IMR-90 (cell line): ENCODE measurements around the gene TMX3. TPM values are rescaled to one million over a fixed set of nuclear protein-coding genes. Genes with fewer than 3 reads are reported as not detected.
A peak's percentile ranks its signal among the peaks of the same experiment; 100 is the strongest.

ENCODE experiments used
- ATAC-seq: fragments of 200-7000 bp; cut with Tn5 transposase; 2 replicates; pipeline ENCODE4 v1.9.1; 2020; ENCODE audit warnings: low read depth, mild to moderate bottlenecking, moderate library complexity
- BruUV-seq: library from RNA; stranded (reverse); fragments of 400-500 nt; replicated peaks from 2 replicates; lab custom pipeline; 2021; lab: Mats Ljungman, UMichigan
- CTCF ChIA-PET: fragments of 300-600 bp; formaldehyde crosslinking; extraction: SDS; loops from one replicate; lab custom pipeline; 2021; ENCODE audit warnings: antibody characterized with exemption; lab: Yijun Ruan, JAX
- POLR2A ChIA-PET: fragments of 300-600 bp; sonication (Branson Sonifier 250); formaldehyde crosslinking; loops from one replicate; lab custom pipeline; 2022; ENCODE audit warnings: antibody characterized with exemption; ENCODE audit not compliant: unreplicated experiment; lab: Charles Lee
- DNase-seq: peaks from one replicate; pipeline ENCODE4 v3.0.0; 2013
- H2AFZ ChIP-seq: replicated peaks from 2 replicates; pipeline ENCODE3; 2013; ENCODE audit warnings: low read length, mild to moderate bottlenecking; ENCODE audit not compliant: poor library complexity
- H2AK5ac ChIP-seq: 2 replicates; pipeline ENCODE4 v1.6.1; 2013; ENCODE audit warnings: low read depth, low read length, inconsistent platforms
- H2AK9ac ChIP-seq: replicated peaks from 2 replicates; pipeline ENCODE3; 2013; ENCODE audit warnings: mild to moderate bottlenecking, low read depth, low read length, moderate library complexity; ENCODE audit not compliant: poor library complexity
- H2BK120ac ChIP-seq: 2 replicates; pipeline ENCODE4 v1.6.1; 2013; ENCODE audit warnings: low read depth, low read length, inconsistent platforms
- H2BK15ac ChIP-seq: 3 replicates; pipeline ENCODE4 v1.6.1; 2013; ENCODE audit warnings: low read depth, low read length, inconsistent platforms
- H2BK20ac ChIP-seq: 2 replicates; pipeline ENCODE4 v1.6.1; 2013; ENCODE audit warnings: low read depth, mild to moderate bottlenecking, inconsistent platforms, low read length, moderate library complexity
- H2BK5ac ChIP-seq: 2 replicates; pipeline ENCODE4 v1.6.1; 2013; ENCODE audit warnings: mild to moderate bottlenecking, low read depth, low read length, inconsistent platforms; ENCODE audit not compliant: poor library complexity, severe bottlenecking
- H3K14ac ChIP-seq: replicated peaks from 2 replicates; pipeline ENCODE4 v1.6.1; 2013; ENCODE audit warnings: low read depth, low read length, inconsistent platforms
- H3K18ac ChIP-seq: 2 replicates; pipeline ENCODE4 v1.6.1; 2013; ENCODE audit warnings: low read depth, low read length, control low read depth
- H3K23ac ChIP-seq: 2 replicates; pipeline ENCODE4 v1.6.1; 2013; ENCODE audit warnings: low read depth, low read length, inconsistent platforms
- H3K27ac ChIP-seq: 2 replicates; pipeline ENCODE4 v1.5.1; 2013; ENCODE audit warnings: mild to moderate bottlenecking, control low read depth, low read length; ENCODE audit not compliant: insufficient read depth
- H3K27me3 ChIP-seq: 2 replicates; pipeline ENCODE4 v1.6.1; 2013; ENCODE audit warnings: low read length; ENCODE audit not compliant: control insufficient read depth, insufficient read depth
- H3K36me3 ChIP-seq: 2 replicates; pipeline ENCODE4 v1.6.1; 2013; ENCODE audit warnings: low read length, mixed read lengths; ENCODE audit not compliant: control insufficient read depth, insufficient read depth
- H3K4ac ChIP-seq: 2 replicates; pipeline ENCODE4 v1.6.1; 2013; ENCODE audit warnings: low read depth, low read length, inconsistent platforms
- H3K4me1 ChIP-seq: 2 replicates; pipeline ENCODE4 v1.6.1; 2013; ENCODE audit warnings: low read length, mixed read lengths; ENCODE audit not compliant: control insufficient read depth, insufficient read depth
- H3K4me2 ChIP-seq: 2 replicates; pipeline ENCODE4 v1.6.1; 2013; ENCODE audit warnings: low read depth, mild to moderate bottlenecking, control low read depth, low read length, moderate library complexity
- H3K4me3 ChIP-seq: 2 replicates; pipeline ENCODE4 v1.5.1; 2013; ENCODE audit warnings: low read depth, mild to moderate bottlenecking, control low read depth, low read length, moderate library complexity; ENCODE audit not compliant: insufficient read depth
- H3K56ac ChIP-seq: 2 replicates; pipeline ENCODE4 v1.6.1; 2013; ENCODE audit warnings: low read length, inconsistent platforms; ENCODE audit not compliant: insufficient read depth; ENCODE audit errors: extremely low read depth
- H3K79me1 ChIP-seq, 2 experiments: 2 replicates each; pipeline ENCODE4 v1.6.1; 2013; ENCODE audit warnings: low read length in 2 of 2, inconsistent platforms in 1 of 2, low read depth in 1 of 2
- H3K9ac ChIP-seq: 2 replicates; pipeline ENCODE4 v1.6.1; 2013; ENCODE audit warnings: low read depth, low read length, control low read depth
- H3K9me1 ChIP-seq: 2 replicates; pipeline ENCODE4 v1.6.1; 2013; ENCODE audit warnings: low read length, inconsistent platforms; ENCODE audit not compliant: insufficient read depth
- H3K9me3 ChIP-seq: 2 replicates; pipeline ENCODE4 v1.6.1; 2013; ENCODE audit warnings: low read length; ENCODE audit not compliant: control insufficient read depth, insufficient read depth
- H4K20me1 ChIP-seq: 2 replicates; pipeline ENCODE4 v1.6.1; 2013; ENCODE audit warnings: low read length, inconsistent platforms; ENCODE audit not compliant: insufficient read depth
- H4K5ac ChIP-seq: 2 replicates; pipeline ENCODE4 v1.6.1; 2013; ENCODE audit warnings: mild to moderate bottlenecking, low read depth, low read length, control low read depth
- H4K8ac ChIP-seq, 2 experiments: 2 replicates each; pipeline ENCODE4 v1.6.1; 2013; ENCODE audit warnings: low read depth in 2 of 2, low read length in 2 of 2, control low read depth in 1 of 2, inconsistent platforms in 1 of 2
- H4K91ac ChIP-seq: 2 replicates; pipeline ENCODE4 v1.6.1; 2013; ENCODE audit warnings: low read depth, low read length, inconsistent platforms; ENCODE audit not compliant: insufficient read depth
- CEBPB ChIP-seq: IDR thresholded peaks from 2 replicates; pipeline ENCODE4 v1.6.1; 2012; ENCODE audit warnings: low read depth, low read length, improper control_type of control experiment
- CHD1 ChIP-seq: IDR thresholded peaks from 2 replicates; pipeline ENCODE4 v1.6.1; 2012; ENCODE audit warnings: low read depth, low read length, improper control_type of control experiment
- ELK1 ChIP-seq: fragments of 150-350 bp; IDR thresholded peaks from 2 replicates; pipeline ENCODE4 v1.6.1; 2016; ENCODE audit warnings: low read depth, mild to moderate bottlenecking, low read length, moderate library complexity, borderline replicate concordance
- FOS ChIP-seq: fragments of 150-350 bp; IDR thresholded peaks from 2 replicates; pipeline ENCODE4 v1.6.1; 2016; ENCODE audit warnings: low read depth, low read length
- MAZ ChIP-seq: IDR thresholded peaks from 2 replicates; pipeline ENCODE4 v1.6.1; 2012; ENCODE audit warnings: low read depth, mild to moderate bottlenecking, low read length, improper control_type of control experiment, moderate library complexity, borderline replicate concordance
- MXI1 ChIP-seq: IDR thresholded peaks from 2 replicates; pipeline ENCODE4 v1.6.1; 2012; ENCODE audit warnings: low read depth, mild to moderate bottlenecking, low read length, moderate library complexity, borderline replicate concordance
- RFX5 ChIP-seq: IDR thresholded peaks from 2 replicates; pipeline ENCODE4 v1.8.0; 2012; ENCODE audit warnings: low read depth, mild to moderate bottlenecking, low read length, moderate library complexity
- WGBS, 2 experiments: methylation state at CpG; one replicate each; pipeline versions ENCODE4 v1.1.5 to v1.1.7; 2013; ENCODE audit warnings: missing lambda C conversion rate in 2 of 2; ENCODE audit not compliant: insufficient read length in 1 of 2; ENCODE audit errors: extremely low coverage in 2 of 2; 5-methylcytosine and 5-hydroxymethylcytosine counted together
- dilution Hi-C: fragments of 300-500 bp; cut with HindIII; formaldehyde crosslinking; loops from one replicate; pipeline ENCODE4 v1.14.3; 2018; ENCODE audit warnings: low sequenced_read_pairs; ENCODE audit not compliant: unreplicated experiment
- in situ Hi-C: fragments of 300-500 bp; cut with MboI; formaldehyde crosslinking; loops from 3 replicates; pipeline ENCODE4 v1.14.3; 2019; ENCODE audit warnings: low sequenced_read_pairs, inconsistent platforms, mixed read lengths
- intact Hi-C: fragments of 100-400 bp; cut with micrococcal nuclease; formaldehyde crosslinking; loops from 2 replicates; pipeline ENCODE4 v1.10.0; 2022
- polyA plus RNA-seq, 3 experiments: library from polyadenylated mRNA; depleted of rRNA; stranded (reverse); fragments of >200 nt; gene quantifications; 2 replicates each; pipeline ENCODE4 v1.2.3, GENCODE V29; 2012; ENCODE audit warnings: low replicate concordance in 1 of 3
- total RNA-seq: library from RNA; depleted of rRNA; stranded (reverse); fragments of >200 nt; gene quantifications from 2 replicates; pipeline ENCODE4 v1.2.3, GENCODE V29; 2012

The TMX3 gene
- total and polyA plus RNA-seq, 2 of the 4 experiments (the other 2 are of a cell fraction) = 22.8 to 50.5 TPM

GRCh38 chr18:68679528-68679927 is 35.4 kb downstream of the TMX3 start:
- Histone ChIP-seq H3K4me2 (no peak overlapping the region), H3K79me1 (peaks cover 0 to 4% of the 10 kb centered on the region in 2 experiments; a peak in 2 of 4 replicates), H2AFZ (no peak overlapping the region), H2BK5ac (no peak overlapping the region), H3K4ac (no peak overlapping the region), H4K91ac (no peak overlapping the region), H2BK15ac (no peak overlapping the region), H4K5ac (no peak overlapping the region), H2BK20ac (no peak overlapping the region), H3K18ac (no peak overlapping the region), H3K4me1 (no peaks in the 10 kb centered on the region), H4K8ac (no peak overlapping the region), H3K14ac (no peak overlapping the region), H3K9ac (no peak overlapping the region), H3K9me1 (no peaks in the 10 kb centered on the region), H3K4me3 (no peak overlapping the region), H3K9me3 (no peaks in the 10 kb centered on the region), H3K36me3 (peaks cover 22% of the 10 kb centered on the region), H2BK120ac (no peak overlapping the region), H4K20me1 (no peaks in the 10 kb centered on the region), H2AK9ac (no peak overlapping the region), H3K27ac (no peak overlapping the region), H3K56ac (no peak overlapping the region), H3K23ac (no peak overlapping the region), H2AK5ac (no peak overlapping the region), H3K27me3 (no peaks in the 10 kb centered on the region)
- DNase-seq (peak; percentile 56), ATAC-seq (peak; percentile 94)
- POLR2A ChIA-PET = no interaction called here
- intact Hi-C loops = no loop called here
- in situ Hi-C loops = no loop called here
- CTCF ChIA-PET = no interaction called here
- no CpG with 5 or more reads among the region's 1 CpG for WGBS, 2 experiments
- dilution Hi-C loops = no loop called here
- TF ChIP-seq MXI1 (no peak), CHD1 (no peak), CEBPB (peak; percentile 43; the same call in 1 of the 2 replicates), MAZ (no peak), ELK1 (no peak), FOS (no peak), RFX5 (no peak)
- no TSS peak for BruUV-seq
